Head of caudate nucleus (tissue), 42 donors: ENCODE data around the gene GPR34.

Source experiments
- DNase-seq, 42 donors: peaks; one replicate each; pipeline versions ENCODE4 v3.0.0 to v3.0.0-alpha.2; 2020 to 2021; ENCODE audit warnings: mixed read lengths in 7 of 42
- intact Hi-C: fragments of 100-400 bp; cut with DNase I; formaldehyde crosslinking; loops from one replicate; pipeline ENCODE4 v1.15.0; 2022

GPR34 gene

DNA sequence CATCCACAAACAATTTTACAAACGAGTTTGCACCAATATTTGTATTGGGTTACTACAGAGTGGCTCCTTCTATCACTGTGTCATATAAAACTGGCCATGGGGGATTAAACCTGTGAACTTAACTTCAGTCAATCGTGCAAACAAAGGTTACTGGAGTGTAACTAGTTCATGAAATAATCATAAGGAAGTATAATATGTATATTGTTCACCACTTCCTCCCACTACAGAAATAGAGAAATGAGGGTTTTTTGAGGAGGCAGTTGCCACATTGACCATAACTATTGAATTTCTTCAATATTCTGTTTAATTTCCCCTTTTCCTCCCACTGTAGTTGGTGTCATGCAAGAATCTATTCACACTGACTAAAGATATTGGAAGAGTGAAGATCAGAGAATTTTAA is 35.1 kb downstream of the GPR34 start, which contains the start of gene GPR82:
GPR82 (plus strand) TSS at position 356 of the 400 bp plus-strand sequence. CDS start 2,846 bp downstream, outside the sequence.
- intact Hi-C loops: no loop called here
- no peak for DNase-seq

DNA sequence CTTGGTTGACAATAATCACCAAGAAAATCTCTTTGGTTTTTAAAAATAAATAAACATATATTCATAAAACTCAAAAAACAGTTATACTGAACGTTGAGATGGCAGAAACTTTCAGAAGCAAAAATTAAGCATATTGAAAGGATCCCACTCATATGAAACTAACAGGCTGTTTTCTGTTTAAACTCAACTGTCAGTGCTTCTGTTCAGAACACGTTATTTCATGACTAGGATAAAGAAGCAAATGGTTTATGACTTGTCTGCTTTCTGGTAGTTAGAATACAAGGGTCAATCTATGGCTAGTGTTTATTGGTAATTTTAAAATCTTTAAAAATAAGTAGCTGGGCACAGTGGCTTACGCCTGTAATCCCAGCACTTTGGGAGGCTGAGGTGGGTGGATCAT is 39.4 kb downstream of the GPR34 start:
- no peak for DNase-seq
- intact Hi-C loops: no loop called here

DNA sequence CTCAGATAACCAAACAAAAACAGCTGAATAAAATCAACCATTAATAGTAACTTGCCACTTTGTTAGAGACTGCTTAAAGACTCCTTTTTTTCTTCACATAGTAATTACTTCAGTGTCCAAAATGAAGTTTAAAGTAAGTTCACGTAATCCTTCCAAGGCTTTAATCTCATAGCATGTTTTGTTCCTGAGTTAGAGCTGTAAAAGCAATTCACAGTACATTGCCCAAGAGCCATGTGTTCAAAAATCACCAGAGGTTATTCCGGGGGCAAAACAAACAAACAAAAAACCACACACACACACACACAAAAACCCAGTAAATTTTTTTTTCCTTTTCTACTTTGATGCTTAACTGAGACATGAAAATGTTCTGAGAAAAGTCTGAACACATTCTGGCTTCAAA is 41.3 kb downstream of the GPR34 start:
- DNase-seq: no peak
- intact Hi-C loops: no loop called here

DNA sequence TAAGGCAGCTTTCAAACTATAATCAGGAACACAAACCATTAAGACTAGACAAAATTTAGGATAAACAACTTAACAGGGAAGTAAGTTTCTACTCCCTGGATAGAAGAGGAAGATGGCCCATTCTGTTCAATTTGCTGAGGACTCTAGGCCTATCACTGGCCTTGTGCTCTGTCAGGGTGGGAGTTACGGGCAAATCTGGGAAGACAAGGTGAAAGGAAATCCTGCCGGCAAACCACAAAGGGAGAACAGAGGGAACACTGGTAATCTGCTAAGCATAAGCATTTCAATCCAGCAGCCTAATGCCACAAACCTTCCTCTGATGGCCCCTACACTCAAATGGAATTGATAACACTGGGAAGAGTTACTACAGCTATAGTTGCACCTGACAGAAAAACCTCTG is 43.5 kb downstream of the GPR34 start:
- no peak for DNase-seq
- intact Hi-C loops: no loop called here

DNA sequence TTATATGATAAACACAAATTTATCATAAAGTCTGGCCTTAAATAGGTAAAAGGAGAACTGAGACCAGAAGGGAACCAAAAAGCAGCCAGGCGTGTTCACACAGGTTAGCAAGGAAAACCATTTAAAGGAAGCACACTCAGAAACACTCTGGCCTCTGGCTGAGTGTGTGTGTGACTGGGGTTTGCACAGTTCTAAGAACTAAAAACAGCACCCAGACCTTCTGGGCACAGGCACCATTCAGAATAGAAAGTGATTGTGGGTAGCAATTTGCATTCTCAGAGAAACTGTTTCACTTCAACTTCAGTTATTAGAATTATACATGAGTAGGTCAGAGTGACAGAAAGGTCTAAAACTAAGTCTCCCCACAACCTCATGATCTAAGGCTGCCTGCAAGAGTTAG is 45.2 kb downstream of the GPR34 start:
- DNase-seq: peak in 1 of 42 donors; percentile 4
- intact Hi-C loops: no loop called here

DNA sequence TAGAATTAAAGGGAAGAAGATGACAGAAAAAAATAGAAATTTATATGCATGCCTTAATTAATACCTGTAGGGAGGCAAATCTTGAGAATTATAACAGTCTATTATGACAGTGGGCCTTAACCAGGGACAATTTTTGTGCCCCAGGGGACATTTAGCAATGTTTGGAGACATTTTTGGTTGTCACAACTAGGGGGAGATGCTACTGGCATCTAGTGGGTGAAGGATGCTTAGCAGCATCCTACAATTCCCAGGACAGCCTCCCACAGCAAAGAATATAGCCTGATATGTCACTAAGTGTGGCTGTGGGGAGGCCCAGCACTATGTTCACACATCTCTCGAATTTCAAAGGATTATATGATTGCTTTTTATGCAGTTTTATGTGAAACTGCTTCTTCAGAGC is 45.8 kb downstream of the GPR34 start:
- peak in 4 of 42 donors; percentile 2 to 42 (median 20) for DNase-seq
- intact Hi-C loops: no loop called here

DNA sequence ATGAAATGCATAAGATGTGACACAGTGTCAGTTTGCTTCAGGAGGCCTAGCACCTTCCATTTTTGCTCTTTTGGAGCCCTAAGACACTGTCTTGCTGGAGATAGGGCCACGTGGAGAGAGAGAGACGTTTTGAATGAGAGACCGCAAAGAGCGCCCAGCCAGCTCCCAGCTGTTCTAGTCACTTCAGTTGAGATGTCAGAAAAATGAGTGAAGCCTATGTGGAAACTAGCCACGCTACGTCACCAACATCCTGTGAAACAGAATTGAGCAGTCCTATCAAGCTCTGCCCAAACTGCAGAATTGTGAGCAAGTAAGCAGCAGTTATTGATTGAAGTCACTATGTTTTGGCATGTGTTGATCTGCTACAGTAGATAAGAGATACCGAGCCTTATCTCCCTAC is 48.3 kb downstream of the GPR34 start:
- DNase-seq: no peak
- intact Hi-C loops: no loop called here

DNA sequence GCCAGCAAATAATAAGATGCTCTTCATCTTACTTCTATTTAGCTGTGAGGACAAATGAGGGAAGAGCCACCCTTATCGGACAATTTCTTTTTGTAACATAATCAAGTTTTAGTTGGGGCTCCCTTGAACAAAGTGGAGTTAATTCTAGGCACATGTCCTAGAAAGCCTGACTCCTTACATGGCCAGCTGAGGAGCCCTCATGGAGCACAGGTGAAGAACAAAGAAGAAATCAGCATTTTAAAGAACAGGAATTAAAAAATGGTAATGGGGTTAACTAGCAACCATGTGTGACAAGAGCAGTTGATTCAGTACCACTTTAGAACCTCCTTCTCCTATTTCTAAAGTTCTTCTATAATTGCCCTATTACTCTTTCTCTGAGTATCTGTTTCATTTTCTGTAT is 51.1 kb downstream of the GPR34 start:
- intact Hi-C loops: no loop called here
- DNase-seq: no peak
